SK-N-SH treated with all-trans-retinoic acid at 6 μM for 48 hours (cell line): ENCODE data around the gene PHF3.

Experiments
- BACH2 ChIP-seq: fragments of 250-450 bp; sonication (Bioruptor Pico); IDR thresholded peaks from 2 replicates; pipeline ENCODE4 v1.9.0; 2021; ENCODE audit warnings: mild to moderate bottlenecking, borderline replicate concordance
- CSDC2 ChIP-seq: fragments of 250-450 bp; sonication (Bioruptor Pico); IDR thresholded peaks from 2 replicates; pipeline ENCODE4 v1.5.0; 2020; ENCODE audit warnings: mild to moderate bottlenecking, moderate library complexity
- ESRRG ChIP-seq: fragments of 250-450 bp; sonication (Bioruptor Pico); IDR thresholded peaks from 2 replicates; pipeline ENCODE4 v1.6.1; 2021; ENCODE audit warnings: mild to moderate bottlenecking
- GLIS3 ChIP-seq: fragments of 250-450 bp; sonication (Bioruptor Pico); IDR thresholded peaks from 2 replicates; pipeline ENCODE4 v1.5.0; 2020; ENCODE audit warnings: mild to moderate bottlenecking, moderate library complexity
- OSR1 ChIP-seq: fragments of 250-450 bp; sonication (Bioruptor Pico); IDR thresholded peaks from 2 replicates; pipeline ENCODE4 v1.8.0; 2022; ENCODE audit warnings: moderate library complexity, mild to moderate bottlenecking, inconsistent platforms
- PATZ1 ChIP-seq: fragments of 250-450 bp; sonication (Bioruptor Pico); IDR thresholded peaks from 2 replicates; pipeline ENCODE4 v1.8.0; 2020; ENCODE audit warnings: mild to moderate bottlenecking, moderate library complexity, borderline replicate concordance
- RARB ChIP-seq: fragments of 250-450 bp; sonication (Bioruptor Pico); IDR thresholded peaks from 2 replicates; pipeline ENCODE4 v1.8.0; 2021; ENCODE audit warnings: mild to moderate bottlenecking, moderate library complexity
- ZC3H10 ChIP-seq: fragments of 250-450 bp; sonication (Bioruptor Pico); IDR thresholded peaks from 2 replicates; pipeline ENCODE4 v1.5.1; 2021; ENCODE audit warnings: mild to moderate bottlenecking, moderate library complexity
- ZNF70 ChIP-seq: fragments of 450-650 bp; formaldehyde crosslinking; IDR thresholded peaks from 2 replicates; pipeline ENCODE4 v1.5.0; 2020; ENCODE audit warnings: mild to moderate bottlenecking, moderate library complexity

GRCh38 chr6:63663956-63664281 is 28.3 kb downstream of the PHF3 start:
- no peak for TF ChIP-seq GLIS3 (CRISPR knock-in tag)
- TF ChIP-seq RARB (CRISPR knock-in tag) = no peak
- no peak for TF ChIP-seq OSR1 (CRISPR knock-in tag)
- TF ChIP-seq PATZ1 (CRISPR knock-in tag) = no peak
- no peak for TF ChIP-seq ESRRG (CRISPR knock-in tag)
- TF ChIP-seq ZC3H10 (CRISPR knock-in tag) = no peak
- no peak for TF ChIP-seq ZNF70 (CRISPR knock-in tag)
- no peak for TF ChIP-seq CSDC2 (CRISPR knock-in tag)
- TF ChIP-seq BACH2 = no peak
